Measurements from ENCODE around the gene CDHR2.
"Not testable (repeated sequence)": the region's sequence is repeated elsewhere in the genome, so short reads cannot be mapped to it uniquely, and the experiment has no call there.

CDHR2 gene

GRCh38 chr5:176597417-176598389, 48.6 kb downstream of the CDHR2 start:
- Histone ChIP-seq H3K9ac (ENCODE audit: low read depth, low read length, poor library complexity) (no peak overlapping the region), H3K4me1 (ENCODE audit: control insufficient read depth in 2 of 2, insufficient read depth in 1 of 2, low read depth in 1 of 2, low read length in 2 of 2) (no peaks in the 10 kb centered on the region), H3K36me3 (replicated peaks in 1 of 2; ENCODE audit: control insufficient read depth in 2 of 2, insufficient read depth in 2 of 2, low read length in 2 of 2) (peaks cover 2 to 47% of the 10 kb centered on the region in 2 donors), H2BK15ac (ENCODE audit: low read length) (no peak overlapping the region), H2BK5ac (ENCODE audit: low read length) (no peak overlapping the region), H2BK120ac (ENCODE audit: low read depth, low read length) (no peak overlapping the region), H3K14ac (ENCODE audit: low read length) (no peak overlapping the region), H3K4me2 (ENCODE audit: insufficient read depth, low read length, poor library complexity, severe bottlenecking) (no peak overlapping the region), H2AK5ac (ENCODE audit: low read depth, low read length) (no peak overlapping the region), H4K8ac (ENCODE audit: low read depth, low read length) (no peak overlapping the region), H3K9me3 (replicated peaks in 1 of 2; ENCODE audit: control insufficient read depth in 2 of 2, insufficient read depth in 1 of 2, low read depth in 1 of 2, low read length in 2 of 2) (no peaks in the 10 kb centered on the region), H3K27me3 (ENCODE audit: control insufficient read depth in 3 of 3, insufficient read depth in 3 of 3, low read depth in 1 of 3, low read length in 3 of 3) (no peaks in the 10 kb centered on the region), H4K91ac (ENCODE audit: low read depth, low read length, poor library complexity) (no peak overlapping the region), H3K4me3 (ENCODE audit: low read length in 2 of 2) (no peak overlapping the region), H3K4ac (ENCODE audit: low read length) (no peak overlapping the region), H2BK12ac (ENCODE audit: low read length) (no peak overlapping the region), H3K23ac (ENCODE audit: low read depth, low read length, poor library complexity) (no peak overlapping the region), H3K79me1 (ENCODE audit: low read depth, low read length) (peaks cover 1% of the 10 kb centered on the region), H2AFZ (ENCODE audit: low read length) (no peak overlapping the region), H3K27ac (replicated peaks; ENCODE audit: low read length) (no peak overlapping the region), H3K18ac (ENCODE audit: low read length) (no peak overlapping the region)
- no peak for DNase-seq (ENCODE audit: low spot score)
- WGBS, 2 donors (ENCODE audit: extremely low coverage in 2 of 2, insufficient read length in 2 of 2, insufficient replicate concordance in 1 of 2): no CpG with 5 or more reads among the region's 47 CpGs

- H2BK5ac ChIP-seq (ENCODE audit: low read length): not testable (repeated sequence)
Measured at GRCh38 chr5:176599749-176600430, 50.7 kb downstream of the CDHR2 start.

GRCh38 chr5:176601901-176602482, 52.9 kb downstream of the CDHR2 start:
- no peak overlapping the region for H3K27ac ChIP-seq (replicated peaks; ENCODE audit: low read length)
- no peak overlapping the region for H2BK15ac ChIP-seq (ENCODE audit: low read length)
- H2BK5ac ChIP-seq (ENCODE audit: low read length): no peak overlapping the region
- DNase-seq (ENCODE audit: low spot score): no peak
- no peak overlapping the region for H4K91ac ChIP-seq (ENCODE audit: low read depth, low read length, poor library complexity)
- no peak overlapping the region for H3K4me2 ChIP-seq (ENCODE audit: insufficient read depth, low read length, poor library complexity, severe bottlenecking)
- H4K8ac ChIP-seq (ENCODE audit: low read depth, low read length): no peak overlapping the region
- peaks cover 4% of the 10 kb centered on the region for H3K79me1 ChIP-seq (ENCODE audit: low read depth, low read length)
- WGBS, 2 donors (ENCODE audit: extremely low coverage in 2 of 2, insufficient read length in 2 of 2, insufficient replicate concordance in 1 of 2): no CpG with 5 or more reads among the region's 12 CpGs
- H3K27me3 ChIP-seq (ENCODE audit: control insufficient read depth in 3 of 3, insufficient read depth in 3 of 3, low read depth in 1 of 3, low read length in 3 of 3): no peaks in the 10 kb centered on the region
- H2AFZ ChIP-seq (ENCODE audit: low read length): no peak overlapping the region
- no peak overlapping the region for H3K23ac ChIP-seq (ENCODE audit: low read depth, low read length, poor library complexity)
- peaks cover 2 to 39% of the 10 kb centered on the region in 2 donors for H3K36me3 ChIP-seq (replicated peaks in 1 of 2; ENCODE audit: control insufficient read depth in 2 of 2, insufficient read depth in 2 of 2, low read length in 2 of 2)
- no peak overlapping the region for H3K4ac ChIP-seq (ENCODE audit: low read length)
- H2AK5ac ChIP-seq (ENCODE audit: low read depth, low read length): no peak overlapping the region
- no peak overlapping the region for H3K14ac ChIP-seq (ENCODE audit: low read length)
- no peak overlapping the region for H3K9ac ChIP-seq (ENCODE audit: low read depth, low read length, poor library complexity)
- H3K9me3 ChIP-seq (replicated peaks in 1 of 2; ENCODE audit: control insufficient read depth in 2 of 2, insufficient read depth in 1 of 2, low read depth in 1 of 2, low read length in 2 of 2): no peaks in the 10 kb centered on the region
- H2BK120ac ChIP-seq (ENCODE audit: low read depth, low read length): no peak overlapping the region
- H3K4me1 ChIP-seq (ENCODE audit: control insufficient read depth in 2 of 2, insufficient read depth in 1 of 2, low read depth in 1 of 2, low read length in 2 of 2): peaks cover 0 to 3% of the 10 kb centered on the region in 2 donors
- H3K4me3 ChIP-seq (ENCODE audit: low read length in 2 of 2): no peak overlapping the region
- no peak overlapping the region for H3K18ac ChIP-seq (ENCODE audit: low read length)
- H2BK12ac ChIP-seq (ENCODE audit: low read length): no peak overlapping the region

More at GRCh38 chr5:176599749-176600430, 50.7 kb downstream of the CDHR2 start:
- not testable (repeated sequence) for H2BK12ac ChIP-seq (ENCODE audit: low read length); H4K8ac ChIP-seq (ENCODE audit: low read depth, low read length); H2AFZ ChIP-seq (ENCODE audit: low read length); H3K4me3 ChIP-seq (ENCODE audit: low read length in 2 of 2); H2AK5ac ChIP-seq (ENCODE audit: low read depth, low read length); H2BK15ac ChIP-seq (ENCODE audit: low read length); H3K27ac ChIP-seq (replicated peaks; ENCODE audit: low read length); H4K91ac ChIP-seq (ENCODE audit: low read depth, low read length, poor library complexity); H3K9me3 ChIP-seq (replicated peaks in 1 of 2; ENCODE audit: control insufficient read depth in 2 of 2, insufficient read depth in 1 of 2, low read depth in 1 of 2, low read length in 2 of 2); H3K9ac ChIP-seq (ENCODE audit: low read depth, low read length, poor library complexity); H3K4me2 ChIP-seq (ENCODE audit: insufficient read depth, low read length, poor library complexity, severe bottlenecking); DNase-seq (ENCODE audit: low spot score); H3K18ac ChIP-seq (ENCODE audit: low read length); H3K23ac ChIP-seq (ENCODE audit: low read depth, low read length, poor library complexity); H3K4ac ChIP-seq (ENCODE audit: low read length); H3K14ac ChIP-seq (ENCODE audit: low read length); H3K4me1 ChIP-seq (ENCODE audit: control insufficient read depth in 2 of 2, insufficient read depth in 1 of 2, low read depth in 1 of 2, low read length in 2 of 2); H3K27me3 ChIP-seq (ENCODE audit: control insufficient read depth in 3 of 3, insufficient read depth in 3 of 3, low read depth in 1 of 3, low read length in 3 of 3); H2BK120ac ChIP-seq (ENCODE audit: low read depth, low read length); H3K79me1 ChIP-seq (ENCODE audit: low read depth, low read length)
- no CpG with 5 or more reads among the region's 19 CpGs for WGBS, 2 donors (ENCODE audit: extremely low coverage in 2 of 2, insufficient read length in 2 of 2, insufficient replicate concordance in 1 of 2)
- peaks cover 2 to 39% of the 10 kb centered on the region in 2 donors for H3K36me3 ChIP-seq (replicated peaks in 1 of 2; ENCODE audit: control insufficient read depth in 2 of 2, insufficient read depth in 2 of 2, low read length in 2 of 2)

GRCh38 chr5:176603091-176603490, 53.9 kb downstream of the CDHR2 start:
- Histone ChIP-seq H3K23ac (ENCODE audit: low read depth, low read length, poor library complexity) (no peak overlapping the region), H3K4me3 (ENCODE audit: low read length in 2 of 2) (no peak overlapping the region), H3K27ac (replicated peaks; ENCODE audit: low read length) (no peak overlapping the region), H3K4ac (ENCODE audit: low read length) (no peak overlapping the region), H2BK15ac (ENCODE audit: low read length) (no peak overlapping the region), H3K18ac (ENCODE audit: low read length) (no peak overlapping the region), H2AK5ac (ENCODE audit: low read depth, low read length) (no peak overlapping the region), H3K4me2 (ENCODE audit: insufficient read depth, low read length, poor library complexity, severe bottlenecking) (no peak overlapping the region), H3K27me3 (ENCODE audit: control insufficient read depth in 3 of 3, insufficient read depth in 3 of 3, low read depth in 1 of 3, low read length in 3 of 3) (no peaks in the 10 kb centered on the region), H3K36me3 (replicated peaks in 1 of 2; ENCODE audit: control insufficient read depth in 2 of 2, insufficient read depth in 2 of 2, low read length in 2 of 2) (peaks cover 0 to 35% of the 10 kb centered on the region in 2 donors), H2BK5ac (ENCODE audit: low read length) (no peak overlapping the region), H4K8ac (ENCODE audit: low read depth, low read length) (no peak overlapping the region), H3K9me3 (replicated peaks in 1 of 2; ENCODE audit: control insufficient read depth in 2 of 2, insufficient read depth in 1 of 2, low read depth in 1 of 2, low read length in 2 of 2) (no peaks in the 10 kb centered on the region), H3K79me1 (ENCODE audit: low read depth, low read length) (peaks cover 4% of the 10 kb centered on the region), H2AFZ (ENCODE audit: low read length) (no peak overlapping the region), H4K91ac (ENCODE audit: low read depth, low read length, poor library complexity) (no peak overlapping the region), H3K9ac (ENCODE audit: low read depth, low read length, poor library complexity) (no peak overlapping the region), H3K14ac (ENCODE audit: low read length) (no peak overlapping the region), H2BK120ac (ENCODE audit: low read depth, low read length) (no peak overlapping the region), H3K4me1 (ENCODE audit: control insufficient read depth in 2 of 2, insufficient read depth in 1 of 2, low read depth in 1 of 2, low read length in 2 of 2) (peaks cover 0 to 3% of the 10 kb centered on the region in 2 donors), H2BK12ac (ENCODE audit: low read length) (no peak overlapping the region)
- WGBS, 2 donors (ENCODE audit: extremely low coverage in 2 of 2, insufficient read length in 2 of 2, insufficient replicate concordance in 1 of 2): no CpG with 5 or more reads among the region's 2 CpGs
- DNase-seq (ENCODE audit: low spot score): no peak

All from neuronal stem cell (in vitro differentiated cells).